H1 (cell line): ENCODE results near the gene GOLGA6L10. TPM values are rescaled to one million over a fixed set of nuclear protein-coding genes. Genes with fewer than 3 reads are reported as not detected.

Source experiments
- CTCF ChIA-PET: fragments of 300-600 bp; sonication (Branson Sonifier 250); formaldehyde crosslinking; loops from one replicate; lab custom pipeline; 2021; ENCODE audit not compliant: partially characterized antibody; lab: Charles Lee
- POLR2A ChIA-PET: fragments of 300-600 bp; sonication (Branson Sonifier 250); formaldehyde crosslinking; loops from one replicate; lab custom pipeline; 2021; ENCODE audit warnings: inconsistent platforms; ENCODE audit not compliant: partially characterized antibody; lab: Charles Lee
- DNase-seq, 2 experiments: peaks; one replicate each; pipeline versions ENCODE4 v3.0.0 to v3.0.0-alpha.2; 2010 to 2022; ENCODE audit warnings: low spot score in 2 of 2, low read depth in 1 of 2, mixed read lengths in 1 of 2
- FAIRE-seq: peaks from 2 replicates; lab custom pipeline; 2011; peaks lifted over from hg19 to GRCh38; lab: Jason Lieb, UNC
- H2AFZ ChIP-seq: 2 replicates; pipeline ENCODE4 v1.8.1; 2012; ENCODE audit warnings: low read length, inconsistent platforms
- H2AK5ac ChIP-seq: 2 replicates; pipeline ENCODE4 v1.6.1; 2013; ENCODE audit warnings: low read depth, low read length
- H2BK120ac ChIP-seq: replicated peaks from 2 replicates; pipeline ENCODE3; 2013; ENCODE audit warnings: low read depth, low read length, inconsistent platforms
- H2BK12ac ChIP-seq: 2 replicates; pipeline ENCODE4 v1.6.1; 2013; ENCODE audit warnings: low read depth, low read length
- H2BK15ac ChIP-seq: 2 replicates; pipeline ENCODE4 v1.6.1; 2013; ENCODE audit warnings: low read length
- H2BK20ac ChIP-seq: 2 replicates; pipeline ENCODE4 v1.6.1; 2013; ENCODE audit warnings: low read length
- H2BK5ac ChIP-seq: 2 replicates; pipeline ENCODE4 v1.6.1; 2013; ENCODE audit warnings: low read depth, low read length
- H3K14ac ChIP-seq: 2 replicates; pipeline ENCODE4 v1.6.1; 2013; ENCODE audit warnings: inconsistent platforms; ENCODE audit not compliant: insufficient read length
- H3K18ac ChIP-seq: 2 replicates; pipeline ENCODE4 v1.6.1; 2013; ENCODE audit warnings: low read length; ENCODE audit errors: extremely low read depth
- H3K23ac ChIP-seq: 2 replicates; pipeline ENCODE4 v1.6.1; 2013; ENCODE audit warnings: inconsistent platforms; ENCODE audit not compliant: insufficient read length
- H3K23me2 ChIP-seq: 2 replicates; pipeline ENCODE4 v1.6.1; 2013; ENCODE audit warnings: low read depth, low read length
- H3K27ac ChIP-seq: 2 replicates; pipeline ENCODE4 v1.6.1; 2011; ENCODE audit warnings: low read depth, low read length, inconsistent platforms
- H3K27me3 ChIP-seq, 4 experiments: replicated peaks in 1 of 4; 1 replicate in 1 of 4; 2 replicates in 3 of 4; pipeline versions ENCODE4 v1.6.1 to v1.8.1; 2011 to 2013; ENCODE audit warnings: low read length in 3 of 4, mild to moderate bottlenecking in 3 of 4, inconsistent platforms in 2 of 4, mixed read lengths in 2 of 4, moderate library complexity in 1 of 4; ENCODE audit not compliant: control insufficient read depth in 3 of 4, insufficient read depth in 3 of 4; ENCODE audit errors: extremely low read depth in 1 of 4
- H3K36me3 ChIP-seq, 4 experiments: 2 replicates each; pipeline versions ENCODE4 v1.6.1 to v1.8.1; 2011 to 2013; ENCODE audit warnings: mild to moderate bottlenecking in 4 of 4, low read length in 3 of 4, moderate library complexity in 2 of 4, control low read depth in 1 of 4, inconsistent platforms in 1 of 4; ENCODE audit not compliant: insufficient read depth in 4 of 4, control insufficient read depth in 2 of 4
- H3K4ac ChIP-seq: replicated peaks from 2 replicates; pipeline ENCODE3; 2013; ENCODE audit warnings: low read length, low read depth, mixed read lengths, inconsistent platforms; ENCODE audit not compliant: insufficient read length
- H3K4me1 ChIP-seq, 4 experiments: replicated peaks in 1 of 4; 1 replicate in 1 of 4; 2 replicates in 3 of 4; pipeline versions ENCODE4 v1.6.1 to v1.8.1; 2011 to 2013; ENCODE audit warnings: low read length in 3 of 4, inconsistent platforms in 2 of 4, mixed read lengths in 1 of 4; ENCODE audit not compliant: insufficient read depth in 4 of 4, control insufficient read depth in 3 of 4
- H3K4me2 ChIP-seq, 2 experiments: 2 replicates each; pipeline versions ENCODE4 v1.6.1 to v1.8.1; 2011 to 2013; ENCODE audit warnings: low read depth in 2 of 2, low read length in 2 of 2, control low read depth in 1 of 2, inconsistent platforms in 1 of 2, mild to moderate bottlenecking in 1 of 2; ENCODE audit not compliant: insufficient read depth in 1 of 2
- H3K4me3 ChIP-seq, 4 experiments: fragments of 200-600, 300-600 bp in 1 of 4; sonication (generic), shearing (Covaris generic), sonication (Bioruptor Twin) in 1 of 4; 2 replicates each; pipeline versions ENCODE4 v1.5.1 to v1.8.1; 2011 to 2016; ENCODE audit warnings: low read length in 4 of 4, low read depth in 3 of 4, control low read depth in 2 of 4, inconsistent platforms in 2 of 4, mild to moderate bottlenecking in 2 of 4, mixed read lengths in 1 of 4, moderate library complexity in 1 of 4; ENCODE audit not compliant: insufficient read depth in 2 of 4; ENCODE audit errors: extremely low read depth in 1 of 4
- H3K56ac ChIP-seq: replicated peaks from 2 replicates; pipeline ENCODE3; 2013; ENCODE audit warnings: low read depth, mild to moderate bottlenecking, mixed read lengths, low read length, inconsistent platforms; ENCODE audit not compliant: insufficient read length
- H3K79me1 ChIP-seq: 2 replicates; pipeline ENCODE4 v1.6.1; 2013; ENCODE audit warnings: low read depth, low read length, control low read depth
- H3K79me2 ChIP-seq, 2 experiments: 2 replicates each; pipeline versions ENCODE4 v1.6.1 to v1.8.1; 2012 to 2013; ENCODE audit warnings: low read length in 2 of 2, mild to moderate bottlenecking in 2 of 2, inconsistent platforms in 1 of 2; ENCODE audit not compliant: insufficient read depth in 2 of 2, control insufficient read depth in 1 of 2
- H3K9ac ChIP-seq, 4 experiments: replicated peaks in 1 of 4; 1 replicate in 1 of 4; 2 replicates in 3 of 4; pipeline versions ENCODE4 v1.6.1 to v1.8.1; 2011 to 2013; ENCODE audit warnings: low read depth in 3 of 4, low read length in 3 of 4, control low read depth in 2 of 4, mild to moderate bottlenecking in 2 of 4, moderate library complexity in 2 of 4, inconsistent platforms in 1 of 4; ENCODE audit errors: extremely low read depth in 1 of 4
- H3K9me3 ChIP-seq, 2 experiments: 2 replicates each; pipeline versions ENCODE4 v1.6.1 to v1.8.1; 2012 to 2013; ENCODE audit warnings: mild to moderate bottlenecking in 2 of 2, moderate library complexity in 2 of 2, control low read depth in 1 of 2, inconsistent platforms in 1 of 2, low read depth in 1 of 2, low read length in 1 of 2, mixed read lengths in 1 of 2; ENCODE audit not compliant: insufficient read depth in 2 of 2
- H4K20me1 ChIP-seq, 2 experiments: replicated peaks in 1 of 2; 2 replicates each; pipeline versions ENCODE3 to v1.8.1; 2011 to 2013; ENCODE audit warnings: inconsistent platforms in 2 of 2, low read length in 2 of 2, mild to moderate bottlenecking in 1 of 2; ENCODE audit not compliant: insufficient read depth in 2 of 2, control insufficient read depth in 1 of 2
- H4K5ac ChIP-seq: 2 replicates; pipeline ENCODE4 v1.6.1; 2013; ENCODE audit warnings: low read length, low read depth, mixed read lengths, inconsistent platforms; ENCODE audit not compliant: insufficient read length
- H4K8ac ChIP-seq: 2 replicates; pipeline ENCODE4 v1.8.0; 2013; ENCODE audit warnings: mild to moderate bottlenecking, moderate library complexity, low read length, inconsistent platforms; ENCODE audit not compliant: insufficient read depth; ENCODE audit errors: extremely low read depth
- H4K91ac ChIP-seq: replicated peaks from 2 replicates; pipeline ENCODE3; 2013; ENCODE audit warnings: low read length, mixed read lengths, inconsistent platforms; ENCODE audit not compliant: insufficient read length
- BRCA1 ChIP-seq: IDR thresholded peaks from 2 replicates; pipeline ENCODE4 v1.6.1; 2012; ENCODE audit warnings: low read depth, low read length, improper control_type of control experiment
- CBX8 ChIP-seq: fragments of 300-800, 300-1000 bp; sonication (generic); IDR thresholded peaks from 2 replicates; pipeline ENCODE4 v1.7.1; 2016; ENCODE audit warnings: low read depth, low read length, borderline replicate concordance
- CHD2 ChIP-seq: IDR thresholded peaks from 2 replicates; pipeline ENCODE4 v1.6.1; 2012; ENCODE audit warnings: low read length, improper control_type of control experiment
- CTBP2 ChIP-seq: IDR thresholded peaks from 2 replicates; pipeline ENCODE4 v1.7.0; 2011; ENCODE audit warnings: borderline replicate concordance, mild to moderate bottlenecking, moderate library complexity, mixed read lengths, low read length; ENCODE audit not compliant: insufficient read depth, insufficient read length
- EZH2 ChIP-seq: fragments of 200-600 bp; sonication (generic); IDR thresholded peaks from 2 replicates; pipeline ENCODE4 v1.7.1; 2012; ENCODE audit warnings: low read depth, mild to moderate bottlenecking, moderate library complexity, low read length, inconsistent platforms; ENCODE audit not compliant: severe bottlenecking
- NRF1 ChIP-seq: IDR thresholded peaks from 2 replicates; pipeline ENCODE4 v1.6.1; 2011; ENCODE audit warnings: mild to moderate bottlenecking, low read depth, low read length, improper control_type of control experiment
- RBBP5 ChIP-seq: IDR thresholded peaks from 2 replicates; pipeline ENCODE4 v1.7.1; 2012; ENCODE audit warnings: low read depth, mild to moderate bottlenecking, inconsistent platforms, low read length, moderate library complexity, borderline replicate concordance
- SUZ12 ChIP-seq: fragments of 200-600 bp; sonication (generic); IDR thresholded peaks from 2 replicates; pipeline ENCODE4 v1.6.1; 2012; ENCODE audit warnings: mild to moderate bottlenecking, inconsistent platforms, low read length, moderate library complexity, mixed read lengths
- TCF12 ChIP-seq: IDR thresholded peaks from 2 replicates; pipeline ENCODE4 v1.6.1; 2011; ENCODE audit warnings: low read depth, mild to moderate bottlenecking, low read length
- YY1 ChIP-seq: IDR thresholded peaks from 2 replicates; pipeline ENCODE4 v1.6.1; 2011; ENCODE audit warnings: low read depth, mild to moderate bottlenecking, low read length
- ZNF274 ChIP-seq: IDR thresholded peaks from 2 replicates; pipeline ENCODE4 v1.7.0; 2012; ENCODE audit warnings: low read length, borderline replicate concordance; ENCODE audit errors: extremely low read depth
- WGBS, 2 experiments: shearing (Covaris generic) in 1 of 2; methylation state at CpG; one replicate each; pipeline versions ENCODE4 v1.1.6 to v1.1.7; 2013 to 2015; ENCODE audit warnings: low lambda C conversion rate in 2 of 2, mixed read lengths in 2 of 2, inconsistent platforms in 1 of 2, low coverage in 1 of 2, missing lambda C conversion rate in 1 of 2; ENCODE audit not compliant: insufficient replicate concordance in 2 of 2, insufficient coverage in 1 of 2, insufficient read length in 1 of 2; ENCODE audit errors: extremely low coverage in 1 of 2, missing lambda C conversion rate in 1 of 2; 5-methylcytosine and 5-hydroxymethylcytosine counted together
- polyA plus RNA-seq, 7 experiments: library from polyadenylated mRNA; depleted of rRNA in 3 of 7; stranded (reverse) in 5 of 7; unstranded in 2 of 7; fragments of >200 nt in 5 of 7; fragments of 200-250 nt in 2 of 7; gene quantifications; 1 replicate in 5 of 7; 2 replicates in 1 of 7; 4 replicates in 1 of 7; pipeline versions ENCODE4 v1.2.1 to v1.2.3, GENCODE V29; 2011 to 2013; ENCODE audit warnings: missing spikeins in 2 of 7, mixed read lengths in 2 of 7
- total RNA-seq: library from RNA; stranded (reverse); fragmentation: NEBNext Ultra II Directional; extraction: Animal tissue kit (Norgen Biotek cat#: 25700); gene quantifications from 2 replicates; pipeline ENCODE4 v1.2.1, GENCODE V29; 2021

The GOLGA6L10 gene
- total and polyA plus RNA-seq, 2 of the 8 experiments (the other 6 are each of a cell fraction or from before 2014, with no cell fraction given): 0.91 to 4.0 TPM

- H3K4me1 ChIP-seq: no peaks in the 10 kb centered on the region; a peak in 1 of 7 replicates
- 89% methylated on average over 1 of the region's 2 CpGs; no CpG with 5 or more reads in 1 of the 2 experiments for WGBS, 2 experiments
- H3K14ac ChIP-seq: no peak overlapping the region
- H3K36me3 ChIP-seq: no peaks in the 10 kb centered on the region
- H3K9me3 ChIP-seq: no peaks in the 10 kb centered on the region
- DNase-seq: peak in 1 of 2 experiments; percentile 31
- ChIA-PET CTCF (no interaction called here), POLR2A (no interaction called here)
- H2AK5ac ChIP-seq: no peak overlapping the region
- H3K79me1 ChIP-seq: no peaks in the 10 kb centered on the region
- no peaks in the 10 kb centered on the region; a peak in 1 of 7 replicates for H3K27me3 ChIP-seq
- H3K4me3 ChIP-seq: no peak overlapping the region
- H4K8ac ChIP-seq: peak overlapping the region; percentile 3
- H3K56ac ChIP-seq: no peak overlapping the region
- H2BK12ac ChIP-seq: no peak overlapping the region
- H3K18ac ChIP-seq: no peak overlapping the region
- no peaks in the 10 kb centered on the region; the same call in 1 of the 2 replicates for H3K23me2 ChIP-seq
- no peak overlapping the region for H4K5ac ChIP-seq
- H2BK5ac ChIP-seq: no peak overlapping the region
- H3K27ac ChIP-seq: no peak overlapping the region
- no peak for FAIRE-seq
- H3K23ac ChIP-seq: no peak overlapping the region
- H3K4me2 ChIP-seq: no peak overlapping the region
- H3K4ac ChIP-seq: no peak overlapping the region
- no peak overlapping the region for H3K9ac ChIP-seq
- no peaks in the 10 kb centered on the region for H3K79me2 ChIP-seq
- H4K91ac ChIP-seq: no peak overlapping the region
- no peak overlapping the region for H2AFZ ChIP-seq
- no peak overlapping the region for H2BK120ac ChIP-seq
- no peak overlapping the region for H2BK15ac ChIP-seq
- no peak overlapping the region for H2BK20ac ChIP-seq
- TF ChIP-seq CHD2 (no peak), CBX8 (no peak), CTBP2 (no peak), EZH2 (no peak), RBBP5 (no peak), NRF1 (no peak), YY1 (no peak), TCF12 (no peak), BRCA1 (no peak), ZNF274 (no peak), SUZ12 (no peak)
- H4K20me1 ChIP-seq: no peaks in the 10 kb centered on the region
Measured at GRCh38 chr15:82313446-82313845, 35.8 kb downstream of the GOLGA6L10 start.
